Omental fat pad (tissue), 4 donors: ENCODE measurements around the gene CCNYL1. TPM values are rescaled to one million over a fixed set of nuclear protein-coding genes. Genes with fewer than 3 reads are reported as not detected.

Experiments
- ATAC-seq: fragments of 150-250 bp; one replicate; pipeline ENCODE4 v1.9.1; 2016; ENCODE audit warnings: mild to moderate bottlenecking, moderate library complexity; ENCODE audit not compliant: low FRiP score
- DNase-seq: peaks from one replicate; pipeline ENCODE4 v3.0.0-alpha.2; 2019; ENCODE audit warnings: low spot score
- total RNA-seq, 4 donors: library from RNA; depleted of rRNA; stranded (reverse); fragments of >200 nt; gene quantifications; one replicate each; pipeline ENCODE4 v1.1.0, GENCODE V29; 2016
- TF ChIP-seq, protein P1 (sequence below), 3 donors: fragments of 450-650 bp; IDR thresholded peaks; one replicate each; pipeline ENCODE4 v1.5.1; 2016 to 2017; ENCODE audit warnings: antibody characterized with exemption in 3 of 3, mild to moderate bottlenecking in 3 of 3, moderate library complexity in 2 of 3

CCNYL1 gene
- total RNA-seq, 4 donors from 2014 or later, result 23.2 to 58.4 (median 26.0) TPM

DNA sequence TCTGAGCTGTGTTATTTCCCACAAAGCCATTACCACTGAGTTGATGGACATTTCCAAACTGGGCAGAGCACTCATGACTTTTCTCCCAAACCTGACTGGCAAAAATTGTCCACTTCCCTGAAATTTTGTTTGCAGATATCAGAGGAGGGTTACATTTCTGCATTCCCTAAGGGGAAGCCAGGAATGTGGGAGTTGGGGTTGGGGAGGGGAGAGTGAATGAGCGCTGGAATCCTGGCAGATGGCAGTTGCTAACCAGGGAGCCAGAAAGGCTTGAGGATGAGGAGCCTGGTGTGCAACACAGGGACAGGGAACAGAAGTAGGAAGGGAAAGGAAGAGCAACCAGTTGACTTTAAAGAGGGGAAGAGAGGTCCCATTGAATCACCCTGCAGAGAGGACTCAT lies 14.0 kb upstream of the CCNYL1 start:
- TF ChIP-seq, protein P1, sequence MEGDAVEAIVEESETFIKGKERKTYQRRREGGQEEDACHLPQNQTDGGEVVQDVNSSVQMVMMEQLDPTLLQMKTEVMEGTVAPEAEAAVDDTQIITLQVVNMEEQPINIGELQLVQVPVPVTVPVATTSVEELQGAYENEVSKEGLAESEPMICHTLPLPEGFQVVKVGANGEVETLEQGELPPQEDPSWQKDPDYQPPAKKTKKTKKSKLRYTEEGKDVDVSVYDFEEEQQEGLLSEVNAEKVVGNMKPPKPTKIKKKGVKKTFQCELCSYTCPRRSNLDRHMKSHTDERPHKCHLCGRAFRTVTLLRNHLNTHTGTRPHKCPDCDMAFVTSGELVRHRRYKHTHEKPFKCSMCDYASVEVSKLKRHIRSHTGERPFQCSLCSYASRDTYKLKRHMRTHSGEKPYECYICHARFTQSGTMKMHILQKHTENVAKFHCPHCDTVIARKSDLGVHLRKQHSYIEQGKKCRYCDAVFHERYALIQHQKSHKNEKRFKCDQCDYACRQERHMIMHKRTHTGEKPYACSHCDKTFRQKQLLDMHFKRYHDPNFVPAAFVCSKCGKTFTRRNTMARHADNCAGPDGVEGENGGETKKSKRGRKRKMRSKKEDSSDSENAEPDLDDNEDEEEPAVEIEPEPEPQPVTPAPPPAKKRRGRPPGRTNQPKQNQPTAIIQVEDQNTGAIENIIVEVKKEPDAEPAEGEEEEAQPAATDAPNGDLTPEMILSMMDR (IDR thresholded peaks at IDR 0.05), result no peak
- ATAC-seq, result no peak
- no peak for DNase-seq

DNA sequence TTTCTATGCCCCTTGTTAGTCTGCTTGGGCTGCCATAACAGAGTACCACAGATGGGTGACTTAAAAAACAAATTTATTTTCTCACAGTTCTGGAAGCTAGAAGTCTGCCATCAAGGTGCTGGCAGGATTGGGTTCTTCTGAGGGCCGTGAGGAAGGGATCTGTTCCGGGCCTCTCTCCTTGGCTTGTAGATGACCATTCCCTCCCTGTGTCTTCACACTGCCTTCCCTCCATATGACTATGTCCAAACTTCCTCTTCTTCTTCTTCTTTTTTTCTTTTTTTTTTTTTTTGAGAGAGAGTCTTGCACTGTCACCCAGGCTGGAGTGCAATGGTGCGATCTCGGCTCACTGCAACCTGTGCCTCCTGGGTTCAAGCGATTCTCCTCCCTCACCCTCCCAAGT lies 13.1 kb upstream of the CCNYL1 start:
- ATAC-seq (no peak), DNase-seq (no peak)
- TF ChIP-seq, protein P1 (IDR thresholded peaks at IDR 0.05), result no peak

DNA sequence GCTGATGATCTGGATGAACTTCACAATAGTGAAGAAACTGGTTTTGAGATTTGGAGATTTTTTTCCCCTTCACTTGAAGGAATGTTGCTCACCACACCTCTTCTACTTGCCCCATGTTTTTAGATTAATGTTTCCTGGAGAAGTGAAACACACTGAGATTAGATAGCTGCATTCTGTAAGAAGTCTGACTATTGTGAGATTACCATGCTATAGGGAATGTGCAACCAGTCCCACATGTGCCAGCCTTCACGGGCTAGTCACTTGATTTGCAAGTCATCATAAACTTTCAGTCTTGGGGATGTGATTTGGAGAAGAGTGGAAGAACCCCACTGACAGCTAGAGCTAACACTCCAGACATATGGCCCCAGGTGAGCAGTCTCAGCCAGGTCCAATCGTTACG lies 7.4 kb upstream of the CCNYL1 start:
- DNase-seq, result no peak
- TF ChIP-seq, protein P1 (IDR thresholded peaks at IDR 0.05), result no peak
- no peak for ATAC-seq

DNA sequence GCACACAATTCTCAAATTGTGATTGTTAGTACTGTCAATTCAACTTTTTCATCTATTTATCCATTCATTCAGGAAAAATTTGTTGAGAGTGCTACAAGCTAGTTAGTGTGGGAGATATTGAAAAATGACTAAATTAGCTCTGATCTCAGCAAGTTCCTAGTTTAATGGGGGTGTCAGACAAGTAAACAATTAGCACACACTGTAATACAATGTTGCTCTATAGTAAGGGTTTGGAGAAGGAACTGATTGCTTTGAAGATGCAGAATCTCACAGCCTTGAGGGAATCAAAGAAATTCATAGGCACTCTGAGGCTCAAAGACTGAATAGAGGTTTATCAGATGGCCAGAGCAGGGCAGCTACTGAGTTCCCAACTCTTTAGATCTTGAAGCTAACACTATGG lies 6.8 kb upstream of the CCNYL1 start:
- ATAC-seq, result no peak
- TF ChIP-seq, protein P1 (IDR thresholded peaks at IDR 0.05), result no peak
- no peak for DNase-seq

DNA sequence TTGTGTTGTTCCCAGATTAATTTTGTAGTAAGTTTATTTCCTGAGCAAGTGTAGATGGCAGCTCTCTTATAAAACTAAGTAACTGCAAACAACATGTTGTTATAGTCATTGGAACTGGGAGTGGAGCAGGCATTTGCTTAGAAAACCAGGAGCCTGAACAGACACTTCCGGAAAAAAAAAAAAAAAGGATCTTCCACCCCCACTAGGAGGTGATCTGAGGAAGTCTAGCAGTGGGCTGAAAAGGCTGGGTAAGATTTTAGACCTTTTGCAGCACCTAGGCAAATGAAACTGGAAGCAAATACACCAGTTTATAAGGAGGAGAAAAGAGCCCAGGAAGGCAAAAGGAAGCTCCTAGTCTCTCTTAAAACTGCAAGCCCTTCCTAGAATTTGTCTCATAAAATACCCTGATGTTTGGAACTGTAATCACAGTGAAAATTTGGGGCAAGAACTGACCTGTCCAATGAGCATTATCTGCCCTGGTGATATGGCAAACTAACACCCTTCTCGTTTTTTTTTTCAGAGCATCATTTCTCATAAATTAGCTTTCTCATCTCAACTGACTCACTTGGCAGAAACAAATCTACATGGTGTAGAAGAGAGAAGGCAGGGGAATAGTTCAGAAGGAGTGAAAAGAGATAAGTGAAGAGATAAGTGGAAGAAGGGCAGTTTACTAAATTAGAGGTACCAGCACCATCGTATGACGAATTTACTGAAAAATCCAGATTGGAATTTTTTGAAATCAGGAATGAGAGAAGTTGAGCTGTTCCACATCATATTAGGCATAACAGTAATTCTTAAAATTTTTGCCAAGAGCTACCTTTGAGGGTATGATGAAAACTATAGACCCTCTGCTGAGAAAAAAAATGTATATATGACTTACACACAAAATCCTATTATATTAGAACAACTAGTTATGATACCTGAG lies 4.2 kb upstream of the CCNYL1 start:
- TF ChIP-seq, protein P1 (IDR thresholded peaks at IDR 0.05), result no peak
- DNase-seq (no peak), ATAC-seq (peak; percentile 33)

DNA sequence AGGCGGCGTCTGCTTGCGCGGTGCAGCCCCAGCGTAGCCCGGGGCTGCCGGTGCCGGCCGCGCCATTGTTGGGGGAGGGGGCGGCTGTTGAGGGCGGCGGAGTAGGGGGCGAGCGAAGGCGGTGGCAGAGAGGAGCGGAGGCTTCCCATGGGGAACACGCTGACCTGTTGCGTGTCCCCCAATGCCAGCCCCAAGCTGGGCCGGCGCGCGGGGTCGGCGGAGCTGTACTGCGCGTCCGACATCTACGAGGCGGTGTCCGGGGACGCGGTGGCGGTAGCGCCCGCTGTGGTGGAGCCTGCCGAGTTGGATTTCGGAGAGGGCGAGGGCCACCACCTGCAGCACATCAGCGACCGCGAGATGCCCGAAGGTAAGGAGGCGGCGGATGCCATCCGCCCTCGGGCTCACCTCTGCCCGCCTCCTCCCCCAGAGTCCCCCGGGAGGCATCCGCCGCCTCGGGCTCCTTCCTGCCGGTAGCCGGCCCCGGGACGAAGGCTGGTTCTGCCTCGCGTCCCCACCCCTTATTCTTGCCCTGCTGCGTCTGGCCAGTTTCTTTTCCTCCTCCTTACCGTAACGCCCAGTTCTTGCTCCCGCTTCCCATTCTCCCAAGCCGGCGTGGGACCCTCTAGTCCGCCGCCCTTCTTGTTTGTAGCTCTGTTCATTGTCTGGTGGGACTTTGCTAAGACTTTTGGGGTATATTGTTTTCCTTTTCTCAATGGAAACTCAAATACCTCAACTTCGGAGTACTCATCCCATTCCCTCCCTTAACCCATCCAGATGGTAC lies 500 bp downstream of the CCNYL1 start:
- TF ChIP-seq, protein P1 (IDR thresholded peaks at IDR 0.05), result no peak
- no peak for DNase-seq
- ATAC-seq, result peak; percentile 15
